Osteocyte (in vitro differentiated cells): ENCODE measurements around the gene PTPRN2. TPM values are rescaled to one million over a fixed set of nuclear protein-coding genes. Genes with fewer than 3 reads are reported as not detected.

ENCODE experiments used
- DNase-seq: peaks from one replicate; pipeline ENCODE4 v3.0.0; 2021; ENCODE audit warnings: mixed read lengths; ENCODE audit not compliant: unreplicated experiment; ENCODE audit errors: extremely low spot score
- H3K27ac Mint-ChIP-seq: one replicate; pipeline ENCODE4 v1.8.0; 2021; ENCODE audit warnings: mild to moderate bottlenecking, mixed read lengths; ENCODE audit not compliant: unreplicated experiment
- H3K27me3 Mint-ChIP-seq: one replicate; pipeline ENCODE4 v1.8.0; 2021; ENCODE audit warnings: mixed read lengths; ENCODE audit not compliant: unreplicated experiment
- H3K36me3 Mint-ChIP-seq: one replicate; pipeline ENCODE4 v1.8.0; 2021; ENCODE audit warnings: mixed read lengths; ENCODE audit not compliant: unreplicated experiment
- H3K4me1 Mint-ChIP-seq: one replicate; pipeline ENCODE4 v1.8.0; 2021; ENCODE audit warnings: mixed read lengths; ENCODE audit not compliant: unreplicated experiment
- H3K4me3 Mint-ChIP-seq: one replicate; pipeline ENCODE4 v1.8.0; 2021; ENCODE audit warnings: mild to moderate bottlenecking, moderate library complexity, mixed read lengths; ENCODE audit not compliant: unreplicated experiment
- H3K9me3 Mint-ChIP-seq: one replicate; pipeline ENCODE4 v1.8.0; 2021; ENCODE audit warnings: mixed read lengths; ENCODE audit not compliant: unreplicated experiment
- total RNA-seq: library from RNA; stranded (reverse); gene quantifications from 2 replicates; pipeline ENCODE4 v1.2.1, GENCODE V29; 2021
- TF ChIP-seq, protein P1 (sequence below): fragments of 200-600 bp; sonication (generic); IDR thresholded peaks from 2 replicates; pipeline ENCODE4 v1.5.0; 2021; ENCODE audit warnings: antibody characterized with exemption, mild to moderate bottlenecking, moderate library complexity

PTPRN2 gene
- total RNA-seq, 1 donor from 2014 or later, result 0.59 TPM

DNA sequence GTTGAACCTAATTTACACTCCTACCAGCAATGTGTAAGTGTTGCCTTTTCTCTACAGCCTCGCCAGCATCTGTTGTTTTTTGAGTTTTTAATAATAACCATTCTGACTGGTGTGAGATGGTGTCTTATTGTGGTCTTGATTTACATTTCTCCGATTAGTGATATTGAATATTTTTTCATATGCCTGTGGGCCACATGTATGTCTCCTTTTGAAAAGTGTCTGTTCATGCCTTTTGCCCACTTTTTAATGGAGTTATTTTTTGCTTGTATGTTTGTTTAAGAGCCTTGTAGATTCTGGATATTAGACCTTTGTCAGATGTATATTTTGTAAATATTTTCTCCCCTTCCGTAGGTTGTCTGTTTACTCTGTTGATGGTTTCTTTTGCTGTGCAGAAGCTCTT lies 1055.6 kb downstream of the PTPRN2 start:
- no peaks in the 10 kb centered on the region for H3K27me3 Mint-ChIP-seq
- no peaks in the 10 kb centered on the region for H3K4me1 Mint-ChIP-seq
- no peak overlapping the region for H3K4me3 Mint-ChIP-seq
- no peak for DNase-seq
- H3K27ac Mint-ChIP-seq, result no peak overlapping the region
- no peaks in the 10 kb centered on the region for H3K36me3 Mint-ChIP-seq
- peaks cover 17% of the 10 kb centered on the region for H3K9me3 Mint-ChIP-seq
- TF ChIP-seq, protein P1, sequence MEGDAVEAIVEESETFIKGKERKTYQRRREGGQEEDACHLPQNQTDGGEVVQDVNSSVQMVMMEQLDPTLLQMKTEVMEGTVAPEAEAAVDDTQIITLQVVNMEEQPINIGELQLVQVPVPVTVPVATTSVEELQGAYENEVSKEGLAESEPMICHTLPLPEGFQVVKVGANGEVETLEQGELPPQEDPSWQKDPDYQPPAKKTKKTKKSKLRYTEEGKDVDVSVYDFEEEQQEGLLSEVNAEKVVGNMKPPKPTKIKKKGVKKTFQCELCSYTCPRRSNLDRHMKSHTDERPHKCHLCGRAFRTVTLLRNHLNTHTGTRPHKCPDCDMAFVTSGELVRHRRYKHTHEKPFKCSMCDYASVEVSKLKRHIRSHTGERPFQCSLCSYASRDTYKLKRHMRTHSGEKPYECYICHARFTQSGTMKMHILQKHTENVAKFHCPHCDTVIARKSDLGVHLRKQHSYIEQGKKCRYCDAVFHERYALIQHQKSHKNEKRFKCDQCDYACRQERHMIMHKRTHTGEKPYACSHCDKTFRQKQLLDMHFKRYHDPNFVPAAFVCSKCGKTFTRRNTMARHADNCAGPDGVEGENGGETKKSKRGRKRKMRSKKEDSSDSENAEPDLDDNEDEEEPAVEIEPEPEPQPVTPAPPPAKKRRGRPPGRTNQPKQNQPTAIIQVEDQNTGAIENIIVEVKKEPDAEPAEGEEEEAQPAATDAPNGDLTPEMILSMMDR, result no peak

DNA sequence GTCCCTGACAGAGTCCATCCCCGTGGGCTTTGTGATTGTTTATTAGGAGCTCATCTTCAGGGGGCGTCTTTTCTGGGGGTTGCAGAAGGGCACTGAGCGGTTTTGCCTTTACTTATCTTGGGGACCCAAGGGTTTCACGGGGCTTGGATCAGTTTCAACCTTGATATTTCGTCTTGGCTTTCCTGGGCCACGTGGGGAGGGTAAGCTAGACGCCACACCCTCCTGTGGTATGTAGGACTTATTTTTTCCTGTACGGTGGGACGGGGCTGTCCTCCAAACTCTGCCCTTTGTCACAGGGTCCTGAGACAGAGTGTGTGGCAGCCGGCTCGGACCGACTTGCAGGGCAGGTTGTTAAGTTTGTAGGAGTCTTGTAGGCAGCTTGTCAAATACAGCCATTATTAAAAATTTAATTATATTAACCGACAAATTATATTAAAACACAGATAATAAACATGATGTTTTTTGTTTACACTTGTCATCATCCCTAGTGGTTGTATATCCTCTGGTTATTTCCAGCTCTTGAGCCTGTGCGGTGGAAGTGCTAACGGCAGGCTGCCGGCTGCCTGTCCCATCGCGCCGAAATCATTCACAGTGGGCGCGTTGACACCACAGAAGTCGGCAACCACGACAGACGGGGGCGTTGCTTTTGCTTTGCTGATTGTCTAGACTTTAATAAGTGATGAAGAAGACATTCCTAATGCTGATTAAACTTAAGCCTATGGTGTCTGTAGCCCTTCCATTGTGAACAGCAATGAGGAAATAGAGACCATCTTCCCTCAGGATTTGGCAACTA lies 1057.7 kb downstream of the PTPRN2 start:
- H3K4me1 Mint-ChIP-seq, result no peaks in the 10 kb centered on the region
- TF ChIP-seq, protein P1, result no peak

DNA sequence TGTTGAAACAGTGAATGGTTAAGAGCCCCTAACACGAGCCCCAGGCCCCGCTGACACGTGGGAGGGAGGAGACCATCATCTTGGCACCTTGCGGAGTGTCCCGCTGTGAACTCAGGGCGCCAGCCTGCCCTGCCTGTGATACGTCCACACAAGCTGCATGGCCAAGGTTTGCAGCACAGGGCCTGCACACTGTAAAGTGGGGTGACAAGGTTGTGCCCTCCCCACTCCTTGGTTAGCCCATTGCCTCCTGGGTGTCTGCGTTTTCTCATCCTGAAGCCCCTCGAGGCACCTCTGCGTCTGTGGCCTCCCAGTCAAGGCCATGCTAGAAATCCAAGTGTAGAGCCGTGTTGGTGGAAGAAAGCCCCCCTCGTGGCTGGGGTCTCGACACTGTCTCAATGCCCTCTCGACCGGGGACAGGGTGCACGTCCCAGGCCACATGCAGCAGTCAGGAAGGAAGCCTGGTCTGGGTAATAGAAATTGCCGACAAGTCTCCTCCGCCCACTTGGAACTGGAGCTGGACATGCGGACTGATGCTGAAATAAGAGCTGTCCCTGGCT lies 1058.8 kb downstream of the PTPRN2 start:
- TF ChIP-seq, protein P1, result no peak
- H3K36me3 Mint-ChIP-seq, result no peaks in the 10 kb centered on the region
- H3K4me1 Mint-ChIP-seq, result no peaks in the 10 kb centered on the region
- no peaks in the 10 kb centered on the region for H3K27me3 Mint-ChIP-seq
- H3K4me3 Mint-ChIP-seq, result no peak overlapping the region
- peak; percentile 69 for DNase-seq
- no peak overlapping the region for H3K27ac Mint-ChIP-seq
- peaks cover 17% of the 10 kb centered on the region for H3K9me3 Mint-ChIP-seq

More for the DNA sequence above, 1057.7 kb downstream of the PTPRN2 start:
- no peak overlapping the region for H3K27ac Mint-ChIP-seq
- H3K36me3 Mint-ChIP-seq, result no peaks in the 10 kb centered on the region
- H3K4me3 Mint-ChIP-seq, result no peak overlapping the region
- no peaks in the 10 kb centered on the region for H3K27me3 Mint-ChIP-seq
- DNase-seq, result peak; percentile 70
- peaks cover 17% of the 10 kb centered on the region for H3K9me3 Mint-ChIP-seq

DNA sequence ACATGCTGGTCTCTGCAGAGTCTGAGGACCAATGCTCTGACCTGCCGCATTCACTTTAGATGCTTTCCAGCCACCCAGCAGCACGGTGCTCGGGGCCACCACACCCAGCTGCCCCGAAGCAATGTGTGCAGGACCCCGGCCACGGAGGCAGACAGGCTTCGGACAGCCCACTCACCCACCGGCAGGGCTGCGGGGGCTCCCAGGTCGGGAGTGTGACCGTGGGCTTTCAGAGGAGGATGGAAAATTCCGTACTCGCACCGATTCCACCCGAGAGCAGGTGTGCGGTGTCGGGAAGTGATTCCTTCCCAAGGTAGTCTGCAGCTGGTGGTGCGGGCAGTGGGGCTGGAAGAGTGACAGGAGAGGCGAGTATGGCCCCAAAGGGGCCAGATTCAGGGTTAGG lies 1059.9 kb downstream of the PTPRN2 start:
- DNase-seq, result peak; percentile 82
- Mint-ChIP-seq H3K4me3 (no peak overlapping the region), H3K9me3 (peaks cover 9% of the 10 kb centered on the region), H3K27me3 (no peaks in the 10 kb centered on the region), H3K36me3 (no peaks in the 10 kb centered on the region), H3K27ac (no peak overlapping the region), H3K4me1 (no peaks in the 10 kb centered on the region)
- TF ChIP-seq, protein P1, result no peak

DNA sequence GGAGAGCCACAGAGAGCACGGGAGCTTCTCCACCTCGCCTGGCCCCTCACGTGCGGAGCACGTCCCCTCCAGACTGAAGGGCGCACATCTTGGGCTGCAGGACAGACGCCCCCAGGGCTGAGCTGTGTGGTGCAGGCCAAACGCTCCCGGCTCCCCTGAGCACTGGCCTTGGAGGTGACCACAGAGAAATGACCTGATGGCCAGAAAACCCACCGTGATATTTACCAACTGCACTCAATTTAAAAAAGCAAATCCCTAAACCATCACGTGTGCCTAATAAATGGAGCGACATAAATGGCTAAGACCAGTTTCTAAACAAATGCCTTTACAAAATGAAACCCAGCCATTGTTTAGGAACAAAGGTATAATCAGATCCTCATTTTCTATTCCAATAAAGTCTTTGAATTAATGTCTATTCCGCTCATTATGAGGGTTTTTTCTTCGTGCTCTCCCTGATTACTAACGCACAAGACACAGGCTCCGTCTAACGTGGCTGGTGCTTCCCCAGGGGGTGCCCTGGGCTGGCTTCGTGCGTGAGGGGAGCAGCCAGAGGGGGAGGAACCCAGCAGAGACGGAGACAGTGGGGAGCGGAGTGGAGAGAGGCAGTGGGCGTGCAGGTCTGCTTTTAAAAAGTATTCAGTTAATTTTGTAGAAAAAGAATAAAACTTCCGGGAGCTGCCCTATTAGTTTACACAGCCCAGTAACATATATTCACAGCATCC lies 1060.5 kb downstream of the PTPRN2 start:
- Mint-ChIP-seq H3K4me1 (no peaks in the 10 kb centered on the region), H3K9me3 (peaks cover 3% of the 10 kb centered on the region), H3K4me3 (no peak overlapping the region), H3K27me3 (no peaks in the 10 kb centered on the region), H3K36me3 (no peaks in the 10 kb centered on the region), H3K27ac (no peak overlapping the region)
- peak; percentile 68 for DNase-seq
- TF ChIP-seq, protein P1, result no peak
